MM.1S (cell line): ENCODE data around the gene ARHGAP33.

Experiments
- CTCF ChIP-seq: fragments of 300-600 bp; sonication (generic); IDR thresholded peaks from 2 replicates; pipeline ENCODE4 v1.5.1; 2016; ENCODE audit warnings: antibody characterized with exemption, low read length, mixed read lengths
- EZH2 ChIP-seq: fragments of 300-600 bp; sonication (generic); optimal IDR thresholded peaks from 2 replicates; pipeline ENCODE3; 2017; ENCODE audit warnings: low read depth, mild to moderate bottlenecking, antibody characterized with exemption, low read length, mixed read lengths
- EZH2phosphoT487 ChIP-seq: fragments of 300-600 bp; sonication (generic); IDR thresholded peaks from 2 replicates; pipeline ENCODE4 v1.6.1; 2018; ENCODE audit warnings: antibody characterized with exemption, low read length

GRCh38 chr19:35788205-35788960 is 13.0 kb downstream of the ARHGAP33 start:
- TF ChIP-seq CTCF = no peak
- no peak for TF ChIP-seq EZH2phosphoT487
- no peak for TF ChIP-seq EZH2
